Stimulated activated CD4-positive, alpha-beta T cell treated with anti-CD3 and anti-CD28 coated beads, Interleukin-4, amount 100 ng/mL, for 4 hours (primary cell): ENCODE measurements around the gene ACOT7.
"Not testable (repeated sequence)": the region's sequence is repeated elsewhere in the genome, so short reads cannot be mapped to it uniquely, and the experiment has no call there.

Experiments used
- DNase-seq, 2 experiments: peaks; one replicate each; pipeline ENCODE4 v3.0.0-alpha.2; 2020

Gene ACOT7

DNA sequence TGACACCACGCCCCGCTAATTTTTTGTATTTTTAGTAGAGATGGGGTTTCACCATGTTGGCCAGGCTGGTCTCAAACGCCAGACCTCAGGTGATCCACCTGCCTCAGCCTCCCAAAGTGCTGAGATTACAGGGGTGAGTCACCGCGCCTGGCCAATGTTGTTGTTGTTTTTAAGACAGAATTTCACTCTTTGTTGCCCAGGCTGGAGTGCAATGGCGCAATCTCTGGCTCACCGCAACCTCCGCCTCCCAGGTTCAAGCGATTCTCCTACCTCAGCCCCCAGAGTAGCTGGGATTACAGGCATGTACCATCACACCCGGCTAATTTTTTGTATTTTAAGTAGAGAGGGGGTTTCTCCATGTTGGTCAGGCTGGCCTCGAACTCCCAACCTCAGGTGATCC, 173.9 kb downstream of the ACOT7 start:
- DNase-seq, result not testable (repeated sequence)

DNA sequence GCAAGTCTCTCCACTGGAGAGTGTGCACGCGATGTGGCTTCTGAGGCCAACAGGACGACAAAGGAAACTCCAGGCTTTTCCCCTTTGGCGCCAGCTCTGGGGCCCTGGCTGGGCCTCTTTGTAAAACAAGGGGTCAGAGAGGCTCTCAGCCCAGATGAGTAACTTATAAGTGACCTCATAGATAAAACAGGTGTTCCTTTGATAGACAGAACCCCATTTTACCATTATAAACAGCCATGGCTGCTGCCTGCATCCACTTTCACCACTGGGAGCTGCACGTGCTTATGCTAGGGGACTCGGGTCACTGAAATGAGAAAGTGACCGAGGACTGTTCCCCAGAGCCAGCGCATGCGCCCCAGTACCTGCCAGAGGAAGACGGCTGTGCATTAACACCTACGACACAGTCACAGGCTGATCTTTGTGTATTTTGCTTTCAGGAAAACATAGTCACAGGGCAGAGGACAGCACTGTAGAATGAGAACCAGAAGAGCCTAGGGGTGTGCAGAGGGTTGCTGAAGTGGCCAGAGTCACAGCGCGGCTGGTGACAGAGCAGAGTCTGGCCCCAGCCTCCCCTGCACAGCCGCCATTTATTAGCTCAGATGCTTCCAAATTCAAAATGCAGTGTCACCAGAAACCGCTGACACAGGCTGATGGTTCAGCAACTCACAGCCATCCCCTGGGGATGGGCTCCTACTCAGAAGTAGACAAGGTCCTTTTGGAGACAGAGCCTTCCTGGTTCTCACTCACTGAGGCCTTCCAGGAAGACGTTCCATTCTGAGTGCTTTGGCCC, 175.0 kb downstream of the ACOT7 start:
- DNase-seq, result no peak
